GM08714 (cell line): Measurements from ENCODE around the gene PTTG1IP.

Source experiments
- H3K4me3 ChIP-seq: fragments of 200-500 bp; sonication (Bioruptor generic); 2 replicates; pipeline ENCODE4 v1.5.1; 2014; ENCODE audit warnings: mild to moderate bottlenecking, low read length, inconsistent platforms
- ZNF274 ChIP-seq: IDR thresholded peaks from 2 replicates; pipeline ENCODE4 v1.6.1; 2012; ENCODE audit warnings: mild to moderate bottlenecking, low read depth, low read length

PTTG1IP gene

DNA sequence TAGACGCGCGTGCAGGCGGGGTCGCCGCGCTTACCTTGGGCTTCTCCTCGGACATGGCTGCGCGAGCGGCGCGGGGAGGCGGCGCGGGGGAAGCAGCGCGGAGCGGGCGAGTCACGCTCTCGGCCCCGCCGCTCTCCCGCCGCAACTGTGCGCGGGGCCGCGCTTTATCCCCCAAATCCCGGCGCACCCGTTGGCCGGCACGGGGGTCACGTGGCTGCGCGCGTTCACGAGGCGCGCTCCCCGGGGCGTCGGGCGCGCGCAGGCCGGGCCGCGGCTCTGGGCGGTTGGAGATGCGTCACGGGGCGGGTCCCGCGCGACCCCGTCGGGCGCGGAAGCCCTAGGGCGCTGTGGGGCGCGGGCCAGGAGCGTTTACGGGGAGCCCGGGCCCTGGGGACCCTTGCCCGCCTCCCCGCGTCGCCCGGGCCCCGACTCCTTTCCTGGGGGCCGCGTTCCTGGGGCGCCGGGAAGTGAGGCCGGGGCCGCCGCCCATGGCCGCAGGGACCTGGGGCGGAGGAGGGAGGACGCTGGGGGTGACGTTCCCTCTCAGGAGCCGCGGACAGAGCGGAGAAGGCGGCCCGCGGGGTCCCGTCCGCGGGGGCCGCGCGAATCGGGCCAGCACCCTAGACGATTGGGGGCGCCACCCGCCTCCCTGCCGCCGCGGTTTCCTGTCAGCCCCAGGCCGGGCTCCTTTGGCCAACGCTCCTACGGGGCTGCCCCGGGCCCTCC, 55.4 kb downstream of the PTTG1IP start, which contains the start of gene SUMO3:
SUMO3 (minus strand) TSS at position 149 of the 726 bp plus-strand sequence; CDS start at position 55, 94 bp downstream.
- no peak for TF ChIP-seq ZNF274
- H3K4me3 ChIP-seq = peak within 1 kb of the TSS; percentile 88

GRCh38 chr21:44817506-44817880, 56.0 kb downstream of the PTTG1IP start:
- no peak for TF ChIP-seq ZNF274
- peak overlapping the region; percentile 88 for H3K4me3 ChIP-seq

DNA sequence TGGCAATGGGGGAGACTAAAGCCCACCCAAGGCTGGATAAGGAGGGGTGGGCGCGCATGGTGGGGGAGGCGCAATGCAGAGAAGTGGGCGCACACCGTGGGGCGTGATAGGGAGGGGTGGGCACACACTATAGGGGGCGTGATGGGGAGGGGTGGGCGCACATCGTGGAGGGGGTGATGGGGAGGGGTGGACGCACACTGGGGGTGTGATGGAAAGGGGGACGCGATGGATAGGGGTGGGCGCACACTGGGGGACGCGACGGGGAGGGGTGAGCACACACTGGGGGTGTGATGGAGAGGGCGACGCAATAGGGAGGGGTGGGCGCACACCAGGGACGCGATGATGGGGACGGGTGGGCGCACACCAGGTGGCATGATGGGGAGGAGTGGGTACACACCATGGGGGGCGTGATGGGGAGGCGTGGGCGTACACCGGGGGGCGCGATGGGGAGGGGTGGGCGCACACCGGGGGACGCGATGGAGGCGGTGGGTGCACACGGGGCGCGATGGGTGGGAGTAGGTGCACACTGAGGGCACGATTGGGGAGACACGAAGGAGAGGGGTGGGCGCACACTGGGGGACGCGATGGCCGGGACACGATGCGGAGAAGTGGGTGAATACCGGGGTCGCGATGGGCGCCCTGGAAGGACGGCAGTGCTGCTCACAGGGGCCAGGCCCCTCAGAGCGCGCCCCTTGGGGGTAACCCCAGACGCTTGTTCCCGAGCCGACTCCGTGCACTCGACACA, 56.6 kb downstream of the PTTG1IP start:
- TF ChIP-seq ZNF274 = no peak
- H3K4me3 ChIP-seq = peak overlapping the region; percentile 88

GRCh38 chr21:44815852-44816628, 57.5 kb downstream of the PTTG1IP start:
- H3K4me3 ChIP-seq = no peak overlapping the region
- TF ChIP-seq ZNF274 = no peak

DNA sequence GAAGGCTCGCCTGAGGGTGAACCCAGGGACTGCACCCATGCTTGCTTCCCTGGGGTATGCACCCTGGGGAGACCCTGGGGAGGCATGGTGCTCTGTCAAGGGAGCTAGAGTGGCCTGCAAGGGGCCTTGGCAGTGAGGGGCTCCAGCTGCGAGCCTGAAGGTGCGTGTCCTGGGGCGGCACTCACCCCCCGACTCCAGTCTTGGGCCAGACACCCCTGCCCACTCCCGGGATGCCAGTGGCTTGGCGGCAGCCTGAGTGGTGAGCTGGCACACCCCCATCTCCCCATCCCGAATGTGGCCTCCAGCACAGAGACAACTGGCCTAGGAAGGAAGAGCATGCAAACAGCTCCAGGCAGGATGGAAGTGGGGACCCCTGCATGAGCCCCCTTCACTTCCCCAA, 58.3 kb downstream of the PTTG1IP start:
- TF ChIP-seq ZNF274 = no peak
- no peak overlapping the region for H3K4me3 ChIP-seq

- no peak for TF ChIP-seq ZNF274
- H3K4me3 ChIP-seq = no peak overlapping the region
Observed at GRCh38 chr21:44814498-44815023, 58.9 kb downstream of the PTTG1IP start.

DNA sequence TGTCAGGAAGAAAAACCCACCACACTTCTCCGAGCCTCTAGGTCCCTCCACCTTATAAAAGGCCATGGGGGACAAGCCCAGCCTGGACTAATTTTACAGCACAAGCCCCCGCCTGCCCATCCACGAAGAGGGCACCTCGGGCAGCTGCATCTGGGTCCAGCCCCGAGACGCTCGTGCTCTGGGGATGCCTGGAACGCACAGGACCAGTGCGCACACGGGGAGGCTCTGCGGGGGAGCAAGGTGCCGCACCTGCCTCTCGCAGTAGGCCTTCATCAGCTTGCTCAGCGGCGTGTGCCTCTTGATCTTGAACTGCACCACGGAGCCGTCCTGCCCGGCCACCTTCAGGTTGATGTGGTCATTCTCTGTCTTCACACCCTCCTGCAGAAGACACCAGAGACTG, 59.8 kb downstream of the PTTG1IP start:
- TF ChIP-seq ZNF274 = no peak
- H3K4me3 ChIP-seq = no peak overlapping the region

DNA sequence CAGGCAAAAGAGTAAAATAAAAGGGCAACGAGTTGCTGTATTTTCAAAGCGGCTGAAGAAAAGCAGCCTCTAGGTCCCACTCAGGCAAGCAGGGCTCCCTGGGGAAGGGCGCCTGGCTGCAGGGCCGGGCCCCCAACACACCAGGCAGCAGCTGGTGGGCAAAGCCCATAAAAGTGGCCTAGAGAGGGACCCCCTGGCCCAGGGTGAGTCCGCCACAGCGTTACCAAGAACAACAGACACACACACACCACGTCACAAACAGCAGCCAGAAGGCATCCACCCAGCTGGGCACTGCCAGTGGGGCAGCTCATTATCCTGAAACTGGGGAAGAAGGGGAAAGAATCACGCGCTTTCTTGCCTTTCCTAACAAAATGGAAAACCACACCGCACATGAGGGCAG, 60.3 kb downstream of the PTTG1IP start:
- no peak for TF ChIP-seq ZNF274
- H3K4me3 ChIP-seq = no peak overlapping the region

DNA sequence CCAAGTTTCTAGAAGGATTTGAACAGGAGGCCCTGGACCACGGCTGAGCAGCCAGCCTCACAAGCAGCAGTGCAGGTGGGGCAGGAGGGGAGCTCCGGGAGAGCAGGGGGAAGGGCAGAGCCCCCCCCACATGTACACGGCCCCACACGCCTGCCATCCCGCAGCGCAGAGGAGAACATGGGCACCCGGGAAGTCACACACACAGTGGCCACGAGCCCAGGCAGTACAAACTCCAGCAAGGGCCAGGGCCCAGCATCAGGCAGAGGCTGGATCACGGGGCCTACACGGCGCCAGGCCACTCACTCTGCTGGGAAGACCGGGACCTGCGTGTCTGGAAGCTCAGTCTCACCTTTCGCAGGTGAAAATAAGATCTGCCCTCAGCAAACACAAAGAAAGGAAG, 60.9 kb downstream of the PTTG1IP start:
- TF ChIP-seq ZNF274 = no peak
- H3K4me3 ChIP-seq = no peak overlapping the region

- TF ChIP-seq ZNF274 = no peak
- no peak overlapping the region for H3K4me3 ChIP-seq
Observed at GRCh38 chr21:44810779-44811178, 62.7 kb downstream of the PTTG1IP start.

DNA sequence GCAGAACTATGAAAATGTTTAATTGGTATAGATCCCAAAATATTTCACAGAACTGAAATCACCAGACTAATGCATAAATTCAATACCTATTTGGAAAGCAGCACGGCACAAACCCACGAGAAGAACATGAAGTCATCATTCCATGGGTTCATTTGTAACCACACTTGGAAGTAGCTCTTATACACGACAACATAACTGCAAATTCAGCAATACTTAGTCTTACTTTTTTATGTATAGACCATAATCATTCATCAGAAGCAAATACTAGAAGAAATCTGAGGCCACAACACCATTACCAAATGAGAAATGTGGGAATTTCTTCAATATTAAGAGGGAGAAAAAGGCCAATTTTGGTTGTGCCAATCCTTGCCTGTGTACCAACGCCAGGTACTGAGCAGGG, 67.6 kb downstream of the PTTG1IP start:
- H3K4me3 ChIP-seq = no peak overlapping the region
- no peak for TF ChIP-seq ZNF274

- TF ChIP-seq ZNF274 = no peak
- H3K4me3 ChIP-seq = no peak overlapping the region
Observed at GRCh38 chr21:44805226-44805625, 68.3 kb downstream of the PTTG1IP start.

DNA sequence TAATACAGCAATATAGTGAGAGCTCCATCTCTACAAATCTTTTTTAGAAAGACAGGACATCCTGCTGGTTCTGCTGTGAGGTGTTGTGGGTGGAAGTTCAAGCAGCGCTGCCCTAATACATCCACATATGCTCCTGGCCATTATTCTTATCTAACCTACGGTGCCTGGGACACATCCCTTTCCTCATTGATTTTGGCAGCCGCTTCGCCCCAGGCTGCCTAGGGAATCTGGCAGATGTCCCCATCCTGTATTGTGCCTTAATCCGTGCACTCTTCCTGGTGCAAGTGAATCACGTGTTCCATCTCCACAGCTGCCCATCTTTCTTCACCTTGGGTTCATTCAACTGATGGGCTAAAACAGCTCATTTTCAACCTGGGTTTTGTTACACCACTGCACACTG, 68.7 kb downstream of the PTTG1IP start:
- H3K4me3 ChIP-seq = no peak overlapping the region
- TF ChIP-seq ZNF274 = no peak

- no peak for TF ChIP-seq ZNF274
- no peak overlapping the region for H3K4me3 ChIP-seq
Observed at GRCh38 chr21:44803651-44804050, 69.8 kb downstream of the PTTG1IP start.
